ENCODE measurements around the gene HBA1. TPM values are rescaled to one million over a fixed set of nuclear protein-coding genes. Genes with fewer than 3 reads are reported as not detected.
"Not testable (repeated sequence)": the region's sequence is repeated elsewhere in the genome, so short reads cannot be mapped to it uniquely, and the experiment has no call there.

The HBA1 gene
- total RNA-seq, 2 donors from 2014 or later, result 1.1 TPM; not detected in 1

DNA sequence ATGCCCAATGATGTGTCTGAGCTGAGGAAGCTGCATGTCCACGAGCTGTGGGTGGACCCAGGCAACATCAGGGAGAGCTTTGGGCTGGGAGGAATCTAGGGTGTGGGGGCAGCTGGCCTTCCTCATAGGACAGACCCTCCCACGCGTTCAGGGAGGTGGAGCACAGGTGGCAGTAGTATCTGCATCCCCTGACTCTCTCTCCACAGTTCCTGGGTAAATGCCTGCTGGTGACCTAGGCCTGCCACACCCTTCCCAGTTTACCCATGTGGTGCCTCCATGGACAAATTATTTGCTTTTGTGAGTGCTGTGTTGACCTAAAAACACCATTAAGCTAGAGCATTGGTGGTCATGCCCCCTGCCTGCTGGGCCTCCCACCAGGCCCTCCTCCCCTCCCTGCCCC, 7.5 kb upstream of the HBA1 start:
- Mint-ChIP-seq H3K27me3 (ENCODE audit: insufficient read depth) (peaks cover 78% of the 10 kb centered on the region), H3K36me3 (ENCODE audit: low read depth) (no peaks in the 10 kb centered on the region), H3K4me3 (no peak overlapping the region), H3K4me1 (peaks cover 5% of the 10 kb centered on the region), H3K9me3 (no peaks in the 10 kb centered on the region), H3K27ac (no peak overlapping the region)
- no peaks in the 10 kb centered on the region for H3K4me1 ChIP-seq (ENCODE audit: control insufficient read depth, insufficient read depth, low read length)
- no peaks in the 10 kb centered on the region for H3K36me3 ChIP-seq (ENCODE audit: control insufficient read depth, insufficient read depth, low read length)
- no peak overlapping the region for H3K27ac ChIP-seq (ENCODE audit: low read depth, low read length)
- H3K27me3 ChIP-seq (ENCODE audit: control insufficient read depth, insufficient read depth, low read length, poor library complexity, severe bottlenecking), result peaks cover 82% of the 10 kb centered on the region
- no peak overlapping the region for H3K4me3 ChIP-seq (ENCODE audit: low read length)
- H3K9ac ChIP-seq (ENCODE audit: extremely low read depth, low read length, poor library complexity, severe bottlenecking), result no peak overlapping the region
- no peak for DNase-seq
- 59 to 75% methylated on average over 1 to 3 of the region's 3 CpGs for WGBS, 2 experiments (ENCODE audit: insufficient coverage in 1 of 2, insufficient read length in 1 of 2)
- TF ChIP-seq, protein P1, sequence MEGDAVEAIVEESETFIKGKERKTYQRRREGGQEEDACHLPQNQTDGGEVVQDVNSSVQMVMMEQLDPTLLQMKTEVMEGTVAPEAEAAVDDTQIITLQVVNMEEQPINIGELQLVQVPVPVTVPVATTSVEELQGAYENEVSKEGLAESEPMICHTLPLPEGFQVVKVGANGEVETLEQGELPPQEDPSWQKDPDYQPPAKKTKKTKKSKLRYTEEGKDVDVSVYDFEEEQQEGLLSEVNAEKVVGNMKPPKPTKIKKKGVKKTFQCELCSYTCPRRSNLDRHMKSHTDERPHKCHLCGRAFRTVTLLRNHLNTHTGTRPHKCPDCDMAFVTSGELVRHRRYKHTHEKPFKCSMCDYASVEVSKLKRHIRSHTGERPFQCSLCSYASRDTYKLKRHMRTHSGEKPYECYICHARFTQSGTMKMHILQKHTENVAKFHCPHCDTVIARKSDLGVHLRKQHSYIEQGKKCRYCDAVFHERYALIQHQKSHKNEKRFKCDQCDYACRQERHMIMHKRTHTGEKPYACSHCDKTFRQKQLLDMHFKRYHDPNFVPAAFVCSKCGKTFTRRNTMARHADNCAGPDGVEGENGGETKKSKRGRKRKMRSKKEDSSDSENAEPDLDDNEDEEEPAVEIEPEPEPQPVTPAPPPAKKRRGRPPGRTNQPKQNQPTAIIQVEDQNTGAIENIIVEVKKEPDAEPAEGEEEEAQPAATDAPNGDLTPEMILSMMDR (conservative IDR thresholded peaks at IDR 0.05), result no peak
- H3K9me3 ChIP-seq (ENCODE audit: control insufficient read depth, low read length), result no peaks in the 10 kb centered on the region

DNA sequence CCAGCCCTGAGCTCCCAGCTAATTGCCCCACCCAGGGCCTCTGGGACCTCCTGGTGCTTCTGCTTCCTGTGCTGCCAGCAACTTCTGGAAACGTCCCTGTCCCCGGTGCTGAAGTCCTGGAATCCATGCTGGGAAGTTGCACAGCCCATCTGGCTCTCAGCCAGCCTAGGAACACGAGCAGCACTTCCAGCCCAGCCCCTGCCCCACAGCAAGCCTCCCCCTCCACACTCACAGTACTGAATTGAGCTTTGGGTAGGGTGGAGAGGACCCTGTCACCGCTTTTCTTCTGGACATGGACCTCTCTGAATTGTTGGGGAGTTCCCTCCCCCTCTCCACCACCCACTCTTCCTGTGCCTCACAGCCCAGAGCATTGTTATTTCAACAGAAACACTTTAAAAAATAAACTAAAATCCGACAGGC, 6.4 kb upstream of the HBA1 start:
- H3K36me3 ChIP-seq (ENCODE audit: control insufficient read depth, insufficient read depth, low read length); H3K9me3 Mint-ChIP-seq; H3K9me3 ChIP-seq (ENCODE audit: control insufficient read depth, low read length); H3K27ac Mint-ChIP-seq; H3K4me3 Mint-ChIP-seq; H3K4me3 ChIP-seq (ENCODE audit: low read length); H3K4me1 ChIP-seq (ENCODE audit: control insufficient read depth, insufficient read depth, low read length); H3K9ac ChIP-seq (ENCODE audit: extremely low read depth, low read length, poor library complexity, severe bottlenecking); H3K36me3 Mint-ChIP-seq (ENCODE audit: low read depth); H3K27ac ChIP-seq (ENCODE audit: low read depth, low read length): not testable (repeated sequence)
- Mint-ChIP-seq H3K4me1 (peaks cover 12% of the 10 kb centered on the region), H3K27me3 (ENCODE audit: insufficient read depth) (peaks cover 85% of the 10 kb centered on the region)
- peak; percentile 84 for DNase-seq
- WGBS, 2 experiments (ENCODE audit: insufficient coverage in 1 of 2, insufficient read length in 1 of 2), result 2 to 5% methylated on average over 3 to 5 of the region's 5 CpGs
- H3K27me3 ChIP-seq (ENCODE audit: control insufficient read depth, insufficient read depth, low read length, poor library complexity, severe bottlenecking), result peaks cover 90% of the 10 kb centered on the region

DNA sequence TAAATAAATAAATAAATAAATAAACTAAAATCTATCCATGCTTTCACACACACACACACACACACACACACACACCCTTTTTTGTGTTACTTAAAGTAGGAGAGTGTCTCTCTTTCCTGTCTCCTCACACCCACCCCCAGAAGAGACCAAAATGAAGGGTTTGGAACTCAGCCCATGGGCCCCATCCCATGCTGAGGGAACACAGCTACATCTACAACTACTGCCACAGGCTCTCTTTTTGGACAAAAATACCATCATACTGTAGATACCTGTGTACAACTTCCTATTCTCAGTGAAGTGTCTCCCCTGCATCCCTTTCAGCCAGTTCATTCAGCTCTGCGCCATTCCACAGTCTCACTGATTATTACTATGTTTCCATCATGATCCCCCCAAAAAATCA, 5.7 kb upstream of the HBA1 start:
- Histone ChIP-seq H3K4me1 (ENCODE audit: control insufficient read depth, insufficient read depth, low read length) (no peaks in the 10 kb centered on the region), H3K27me3 (ENCODE audit: control insufficient read depth, insufficient read depth, low read length, poor library complexity, severe bottlenecking) (peaks cover 90% of the 10 kb centered on the region), H3K9ac (ENCODE audit: extremely low read depth, low read length, poor library complexity, severe bottlenecking) (no peak overlapping the region), H3K36me3 (ENCODE audit: control insufficient read depth, insufficient read depth, low read length) (no peaks in the 10 kb centered on the region), H3K27ac (ENCODE audit: low read depth, low read length) (no peak overlapping the region), H3K9me3 (ENCODE audit: control insufficient read depth, low read length) (no peaks in the 10 kb centered on the region), H3K4me3 (ENCODE audit: low read length) (no peak overlapping the region)
- peaks cover 18% of the 10 kb centered on the region for H3K4me1 Mint-ChIP-seq
- H3K9me3 Mint-ChIP-seq, result no peaks in the 10 kb centered on the region
- H3K36me3 Mint-ChIP-seq (ENCODE audit: low read depth), result no peaks in the 10 kb centered on the region
- no peak overlapping the region for H3K4me3 Mint-ChIP-seq
- DNase-seq, result no peak
- no peak overlapping the region for H3K27ac Mint-ChIP-seq
- WGBS, 2 experiments (ENCODE audit: insufficient coverage in 1 of 2, insufficient read length in 1 of 2), result 88% methylated on average over 1 of the region's 1 CpG; no CpG with 5 or more reads in 1 of the 2 experiments
- peaks cover 85% of the 10 kb centered on the region for H3K27me3 Mint-ChIP-seq (ENCODE audit: insufficient read depth)
- TF ChIP-seq, protein P1 (conservative IDR thresholded peaks at IDR 0.05), result no peak

DNA sequence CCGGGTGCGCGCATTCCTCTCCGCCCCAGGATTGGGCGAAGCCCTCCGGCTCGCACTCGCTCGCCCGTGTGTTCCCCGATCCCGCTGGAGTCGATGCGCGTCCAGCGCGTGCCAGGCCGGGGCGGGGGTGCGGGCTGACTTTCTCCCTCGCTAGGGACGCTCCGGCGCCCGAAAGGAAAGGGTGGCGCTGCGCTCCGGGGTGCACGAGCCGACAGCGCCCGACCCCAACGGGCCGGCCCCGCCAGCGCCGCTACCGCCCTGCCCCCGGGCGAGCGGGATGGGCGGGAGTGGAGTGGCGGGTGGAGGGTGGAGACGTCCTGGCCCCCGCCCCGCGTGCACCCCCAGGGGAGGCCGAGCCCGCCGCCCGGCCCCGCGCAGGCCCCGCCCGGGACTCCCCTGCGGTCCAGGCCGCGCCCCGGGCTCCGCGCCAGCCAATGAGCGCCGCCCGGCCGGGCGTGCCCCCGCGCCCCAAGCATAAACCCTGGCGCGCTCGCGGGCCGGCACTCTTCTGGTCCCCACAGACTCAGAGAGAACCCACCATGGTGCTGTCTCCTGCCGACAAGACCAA, 4.0 kb upstream of the HBA1 start, which contains the start of gene HBA2:
HBA2 (plus strand) TSS at position 503 of the 568 bp plus-strand sequence; CDS start at position 540, 37 bp downstream.
- H3K27me3 ChIP-seq (ENCODE audit: control insufficient read depth, insufficient read depth, low read length, poor library complexity, severe bottlenecking), result peaks cover 83% of the 10 kb centered on the region
- H3K4me3 ChIP-seq (ENCODE audit: low read length); H3K27ac ChIP-seq (ENCODE audit: low read depth, low read length); H3K4me1 ChIP-seq (ENCODE audit: control insufficient read depth, insufficient read depth, low read length); H3K9me3 ChIP-seq (ENCODE audit: control insufficient read depth, low read length); H3K9ac ChIP-seq (ENCODE audit: extremely low read depth, low read length, poor library complexity, severe bottlenecking); H3K36me3 Mint-ChIP-seq (ENCODE audit: low read depth); H3K9me3 Mint-ChIP-seq; H3K4me3 Mint-ChIP-seq; DNase-seq; H3K36me3 ChIP-seq (ENCODE audit: control insufficient read depth, insufficient read depth, low read length); H3K27ac Mint-ChIP-seq: not testable (repeated sequence)
- peaks cover 16% of the 10 kb centered on the region for H3K4me1 Mint-ChIP-seq
- peaks cover 77% of the 10 kb centered on the region for H3K27me3 Mint-ChIP-seq (ENCODE audit: insufficient read depth)
- no CpG with 5 or more reads among the region's 74 CpGs for WGBS, 2 experiments (ENCODE audit: insufficient coverage in 1 of 2, insufficient read length in 1 of 2)

DNA sequence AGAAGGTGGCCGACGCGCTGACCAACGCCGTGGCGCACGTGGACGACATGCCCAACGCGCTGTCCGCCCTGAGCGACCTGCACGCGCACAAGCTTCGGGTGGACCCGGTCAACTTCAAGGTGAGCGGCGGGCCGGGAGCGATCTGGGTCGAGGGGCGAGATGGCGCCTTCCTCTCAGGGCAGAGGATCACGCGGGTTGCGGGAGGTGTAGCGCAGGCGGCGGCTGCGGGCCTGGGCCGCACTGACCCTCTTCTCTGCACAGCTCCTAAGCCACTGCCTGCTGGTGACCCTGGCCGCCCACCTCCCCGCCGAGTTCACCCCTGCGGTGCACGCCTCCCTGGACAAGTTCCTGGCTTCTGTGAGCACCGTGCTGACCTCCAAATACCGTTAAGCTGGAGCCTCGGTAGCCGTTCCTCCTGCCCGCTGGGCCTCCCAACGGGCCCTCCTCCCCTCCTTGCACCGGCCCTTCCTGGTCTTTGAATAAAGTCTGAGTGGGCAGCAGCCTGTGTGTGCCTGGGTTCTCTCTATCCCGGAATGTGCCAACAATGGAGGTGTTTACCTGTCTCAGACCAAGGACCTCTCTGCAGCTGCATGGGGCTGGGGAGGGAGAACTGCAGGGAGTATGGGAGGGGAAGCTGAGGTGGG, 3.1 kb upstream of the HBA1 start:
- not testable (repeated sequence) for H3K9ac ChIP-seq (ENCODE audit: extremely low read depth, low read length, poor library complexity, severe bottlenecking); H3K9me3 ChIP-seq (ENCODE audit: control insufficient read depth, low read length); H3K4me3 Mint-ChIP-seq

More for the DNA sequence above, 3.1 kb upstream of the HBA1 start:
- not testable (repeated sequence) for H3K9me3 Mint-ChIP-seq; DNase-seq; H3K27ac ChIP-seq (ENCODE audit: low read depth, low read length); H3K27ac Mint-ChIP-seq; H3K36me3 Mint-ChIP-seq (ENCODE audit: low read depth); H3K4me3 ChIP-seq (ENCODE audit: low read length); H3K36me3 ChIP-seq (ENCODE audit: control insufficient read depth, insufficient read depth, low read length); H3K4me1 ChIP-seq (ENCODE audit: control insufficient read depth, insufficient read depth, low read length)
- 16 to 20% methylated on average over 1 to 29 of the region's 44 CpGs for WGBS, 2 experiments (ENCODE audit: insufficient coverage in 1 of 2, insufficient read length in 1 of 2)
- H3K4me1 Mint-ChIP-seq, result peaks cover 16% of the 10 kb centered on the region
- H3K27me3 ChIP-seq (ENCODE audit: control insufficient read depth, insufficient read depth, low read length, poor library complexity, severe bottlenecking), result peaks cover 83% of the 10 kb centered on the region
- H3K27me3 Mint-ChIP-seq (ENCODE audit: insufficient read depth), result peaks cover 77% of the 10 kb centered on the region
